DOHH2 (cell line): ENCODE measurements around the gene ZNF154.

Source experiments
- EZH2phosphoT487 ChIP-seq: fragments of 200-600 bp; sonication (generic); IDR thresholded peaks from 2 replicates; pipeline ENCODE4 v1.6.1; 2017; ENCODE audit warnings: borderline replicate concordance, mild to moderate bottlenecking, antibody characterized with exemption, low read length, moderate library complexity, mixed read lengths
- TF ChIP-seq, protein P1 (sequence below): fragments of 200-600 bp; sonication (generic); IDR thresholded peaks from one replicate; pipeline ENCODE4 v1.5.1; 2014; ENCODE audit warnings: antibody characterized with exemption, mild to moderate bottlenecking, low read depth, low read length; ENCODE audit not compliant: poor library complexity, severe bottlenecking

DNA sequence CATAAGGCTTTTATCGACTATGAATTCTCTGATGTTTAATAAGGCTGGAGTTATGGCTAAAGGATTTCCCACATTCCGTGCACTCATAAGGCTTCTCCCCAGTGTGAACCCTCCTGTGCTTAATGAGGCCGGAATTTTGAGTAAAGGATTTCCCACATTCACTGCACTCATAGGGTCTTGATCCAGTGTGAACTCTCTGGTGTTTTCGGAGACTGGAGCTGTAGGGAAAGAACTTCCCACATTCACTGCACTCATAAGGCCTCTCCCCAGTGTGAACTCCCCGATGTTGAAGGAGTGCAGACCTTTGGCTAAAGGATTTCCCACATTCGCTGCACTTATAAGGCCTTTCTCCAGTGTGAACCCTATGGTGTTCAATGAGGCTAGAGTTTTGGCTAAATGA is 7.4 kb downstream of the ZNF154 start:
- TF ChIP-seq, protein P1, sequence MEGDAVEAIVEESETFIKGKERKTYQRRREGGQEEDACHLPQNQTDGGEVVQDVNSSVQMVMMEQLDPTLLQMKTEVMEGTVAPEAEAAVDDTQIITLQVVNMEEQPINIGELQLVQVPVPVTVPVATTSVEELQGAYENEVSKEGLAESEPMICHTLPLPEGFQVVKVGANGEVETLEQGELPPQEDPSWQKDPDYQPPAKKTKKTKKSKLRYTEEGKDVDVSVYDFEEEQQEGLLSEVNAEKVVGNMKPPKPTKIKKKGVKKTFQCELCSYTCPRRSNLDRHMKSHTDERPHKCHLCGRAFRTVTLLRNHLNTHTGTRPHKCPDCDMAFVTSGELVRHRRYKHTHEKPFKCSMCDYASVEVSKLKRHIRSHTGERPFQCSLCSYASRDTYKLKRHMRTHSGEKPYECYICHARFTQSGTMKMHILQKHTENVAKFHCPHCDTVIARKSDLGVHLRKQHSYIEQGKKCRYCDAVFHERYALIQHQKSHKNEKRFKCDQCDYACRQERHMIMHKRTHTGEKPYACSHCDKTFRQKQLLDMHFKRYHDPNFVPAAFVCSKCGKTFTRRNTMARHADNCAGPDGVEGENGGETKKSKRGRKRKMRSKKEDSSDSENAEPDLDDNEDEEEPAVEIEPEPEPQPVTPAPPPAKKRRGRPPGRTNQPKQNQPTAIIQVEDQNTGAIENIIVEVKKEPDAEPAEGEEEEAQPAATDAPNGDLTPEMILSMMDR = no peak
- no peak for TF ChIP-seq EZH2phosphoT487
